ENCODE data around the gene GCC2.

Gene GCC2

GRCh38 chr2:108436976-108437375 is 12.0 kb upstream of the GCC2 start:
- H3K27me3 ChIP-seq (ENCODE audit: insufficient read depth, poor library complexity, severe bottlenecking) = no peaks in the 10 kb centered on the region
- DNase-seq (ENCODE audit: low read depth in 1 of 2, low spot score in 1 of 2) = no peak
- H3K4me3 ChIP-seq (replicated peaks; ENCODE audit: insufficient read depth, low read length) = no peak overlapping the region
- TF ChIP-seq GABPA (IDR thresholded peaks at IDR 0.05; ENCODE audit: low read depth) (no peak), SPI1 (IDR thresholded peaks at IDR 0.05; ENCODE audit: borderline replicate concordance, low read depth) (no peak), REST (IDR thresholded peaks at IDR 0.05; ENCODE audit: insufficient replicate concordance, low read depth) (no peak), POLR2AphosphoS5 (IDR thresholded peaks at IDR 0.05; ENCODE audit: low read depth) (no peak)
- TF ChIP-seq, protein P1, sequence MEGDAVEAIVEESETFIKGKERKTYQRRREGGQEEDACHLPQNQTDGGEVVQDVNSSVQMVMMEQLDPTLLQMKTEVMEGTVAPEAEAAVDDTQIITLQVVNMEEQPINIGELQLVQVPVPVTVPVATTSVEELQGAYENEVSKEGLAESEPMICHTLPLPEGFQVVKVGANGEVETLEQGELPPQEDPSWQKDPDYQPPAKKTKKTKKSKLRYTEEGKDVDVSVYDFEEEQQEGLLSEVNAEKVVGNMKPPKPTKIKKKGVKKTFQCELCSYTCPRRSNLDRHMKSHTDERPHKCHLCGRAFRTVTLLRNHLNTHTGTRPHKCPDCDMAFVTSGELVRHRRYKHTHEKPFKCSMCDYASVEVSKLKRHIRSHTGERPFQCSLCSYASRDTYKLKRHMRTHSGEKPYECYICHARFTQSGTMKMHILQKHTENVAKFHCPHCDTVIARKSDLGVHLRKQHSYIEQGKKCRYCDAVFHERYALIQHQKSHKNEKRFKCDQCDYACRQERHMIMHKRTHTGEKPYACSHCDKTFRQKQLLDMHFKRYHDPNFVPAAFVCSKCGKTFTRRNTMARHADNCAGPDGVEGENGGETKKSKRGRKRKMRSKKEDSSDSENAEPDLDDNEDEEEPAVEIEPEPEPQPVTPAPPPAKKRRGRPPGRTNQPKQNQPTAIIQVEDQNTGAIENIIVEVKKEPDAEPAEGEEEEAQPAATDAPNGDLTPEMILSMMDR (IDR thresholded peaks at IDR 0.05; ENCODE audit: insufficient read depth, low read length) = no peak
- no peak overlapping the region for H3K27ac ChIP-seq (replicated peaks)

DNA sequence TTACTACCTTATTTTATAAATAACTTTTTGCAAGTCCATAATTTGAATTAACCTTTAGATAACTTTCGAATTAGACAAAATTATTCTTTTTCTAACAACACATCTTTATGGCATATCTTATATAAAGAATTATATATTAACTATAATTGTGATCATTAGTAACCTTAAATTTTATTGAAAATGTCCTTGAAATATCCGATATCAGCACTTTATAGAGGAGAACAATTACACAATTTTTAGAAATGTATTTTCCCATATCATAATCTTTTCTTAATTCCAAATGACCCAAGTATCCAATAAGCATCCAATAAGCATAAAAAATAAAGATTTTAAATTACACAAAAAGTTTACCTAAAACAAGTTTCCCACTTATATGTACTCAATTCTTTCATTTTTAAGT is 7.3 kb upstream of the GCC2 start:
- no peaks in the 10 kb centered on the region for H3K27me3 ChIP-seq (ENCODE audit: insufficient read depth, poor library complexity, severe bottlenecking)
- no peak overlapping the region for H3K27ac ChIP-seq (replicated peaks)
- TF ChIP-seq REST (IDR thresholded peaks at IDR 0.05; ENCODE audit: insufficient replicate concordance, low read depth) = no peak
- TF ChIP-seq SPI1 (IDR thresholded peaks at IDR 0.05; ENCODE audit: borderline replicate concordance, low read depth) = no peak
- TF ChIP-seq, protein P1 (IDR thresholded peaks at IDR 0.05; ENCODE audit: insufficient read depth, low read length) = no peak
- TF ChIP-seq GABPA (IDR thresholded peaks at IDR 0.05; ENCODE audit: low read depth) = no peak
- no peak for TF ChIP-seq POLR2AphosphoS5 (IDR thresholded peaks at IDR 0.05; ENCODE audit: low read depth)
- no peak overlapping the region for H3K4me3 ChIP-seq (replicated peaks; ENCODE audit: insufficient read depth, low read length)
- no peak for DNase-seq (ENCODE audit: low read depth in 1 of 2, low spot score in 1 of 2)

DNA sequence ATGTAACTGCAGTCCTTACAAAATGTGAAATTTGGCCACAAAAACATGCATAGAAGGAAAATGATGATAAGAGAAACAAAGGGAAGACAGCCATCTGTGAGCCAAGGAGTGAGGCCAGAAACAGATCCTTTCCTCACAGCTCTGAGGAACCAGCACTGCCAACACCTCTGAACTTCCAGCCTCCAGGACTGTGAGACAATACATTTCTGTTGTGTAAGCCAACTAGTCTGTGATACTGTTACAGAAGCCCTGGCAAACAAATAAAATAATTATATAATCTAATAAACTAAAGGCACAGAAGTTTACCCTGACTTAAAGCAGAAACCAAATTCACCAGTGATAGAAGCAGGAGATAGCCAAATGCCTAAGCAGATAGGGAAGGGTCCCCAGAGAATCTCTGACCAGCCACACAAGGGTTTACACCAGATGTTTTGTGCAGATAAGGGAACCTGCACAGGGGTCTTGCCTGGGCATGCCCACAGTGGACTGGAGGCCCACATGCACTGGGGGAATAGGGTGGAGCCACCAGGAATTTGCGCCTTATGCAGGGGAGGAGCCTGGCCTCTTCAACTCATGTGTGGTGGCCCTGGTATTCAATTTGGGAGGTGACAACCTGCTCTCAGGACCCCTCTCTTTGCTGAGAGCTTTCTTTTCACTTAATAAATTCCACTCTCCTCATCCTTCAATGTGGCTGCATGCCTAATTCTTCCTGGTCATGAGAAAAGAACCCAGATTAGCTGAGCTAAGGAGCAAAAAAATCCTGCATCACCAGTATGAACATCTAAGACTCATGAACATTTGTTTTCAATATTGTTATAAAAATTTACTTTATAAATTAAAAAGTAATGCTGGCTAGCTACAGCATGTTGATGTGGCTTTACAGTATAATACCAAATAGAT is 3.8 kb upstream of the GCC2 start:
- H3K27ac ChIP-seq (replicated peaks) = no peak overlapping the region
- H3K27me3 ChIP-seq (ENCODE audit: insufficient read depth, poor library complexity, severe bottlenecking) = no peaks in the 10 kb centered on the region
- no peak for TF ChIP-seq POLR2AphosphoS5 (IDR thresholded peaks at IDR 0.05; ENCODE audit: low read depth)
- no peak for TF ChIP-seq REST (IDR thresholded peaks at IDR 0.05; ENCODE audit: insufficient replicate concordance, low read depth)
- TF ChIP-seq GABPA (IDR thresholded peaks at IDR 0.05; ENCODE audit: low read depth) = no peak
- TF ChIP-seq, protein P1 (IDR thresholded peaks at IDR 0.05; ENCODE audit: insufficient read depth, low read length) = no peak
- TF ChIP-seq SPI1 (IDR thresholded peaks at IDR 0.05; ENCODE audit: borderline replicate concordance, low read depth) = no peak
- no peak overlapping the region for H3K4me3 ChIP-seq (replicated peaks; ENCODE audit: insufficient read depth, low read length)
- no peak for DNase-seq (ENCODE audit: low read depth in 1 of 2, low spot score in 1 of 2)
